AG04449 (cell line): ENCODE measurements around the gene AGT.

Source experiments
- CTCF ChIA-PET: fragments of 350-600 bp; formaldehyde crosslinking; extraction: SDS; loops from one replicate; lab custom pipeline; 2021; ENCODE audit warnings: antibody characterized with exemption; lab: Yijun Ruan, JAX
- POLR2A ChIA-PET: fragments of 400-600, 350-600 bp; formaldehyde crosslinking; extraction: SDS; loops from one replicate; lab custom pipeline; 2020; ENCODE audit warnings: antibody characterized with exemption, inconsistent platforms; lab: Yijun Ruan, JAX
- DNase-seq: peaks from one replicate; pipeline ENCODE4 v3.0.0-alpha.2; 2010; ENCODE audit warnings: low read depth, low spot score
- H3K4me3 ChIP-seq: 2 replicates; pipeline ENCODE4 v1.5.1; 2011; ENCODE audit warnings: low read depth, mild to moderate bottlenecking, control low read depth, low read length
- TF ChIP-seq, protein P1 (sequence below): IDR thresholded peaks from one replicate; pipeline ENCODE4 v1.5.1; 2011; ENCODE audit warnings: mild to moderate bottlenecking, moderate library complexity, low read length, control low read depth, inconsistent platforms; ENCODE audit not compliant: insufficient read depth; ENCODE audit errors: missing control alignments

AGT gene

DNA sequence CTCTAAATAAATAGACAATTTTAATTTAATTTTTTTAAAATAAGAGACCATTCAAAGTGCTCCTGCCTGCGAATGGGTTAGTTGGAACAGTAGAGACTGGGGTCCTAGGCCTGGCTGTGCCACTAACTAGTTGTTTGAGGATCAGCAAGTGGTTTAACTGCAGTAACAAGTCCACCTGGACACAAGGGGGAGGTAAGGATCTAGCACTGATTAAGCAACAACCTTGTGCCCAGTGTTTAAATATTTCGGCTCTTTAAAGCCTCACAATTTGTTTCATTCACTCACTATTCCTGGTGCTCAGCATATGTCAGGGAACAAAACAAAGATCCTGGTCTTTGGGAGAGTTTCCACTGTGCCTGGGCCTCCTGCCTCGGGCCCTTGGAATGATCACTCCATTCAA lies 1.6 kb upstream of the AGT start:
- CTCF ChIA-PET = no interaction called here
- POLR2A ChIA-PET = no interaction called here
- DNase-seq = no peak
- TF ChIP-seq, protein P1, sequence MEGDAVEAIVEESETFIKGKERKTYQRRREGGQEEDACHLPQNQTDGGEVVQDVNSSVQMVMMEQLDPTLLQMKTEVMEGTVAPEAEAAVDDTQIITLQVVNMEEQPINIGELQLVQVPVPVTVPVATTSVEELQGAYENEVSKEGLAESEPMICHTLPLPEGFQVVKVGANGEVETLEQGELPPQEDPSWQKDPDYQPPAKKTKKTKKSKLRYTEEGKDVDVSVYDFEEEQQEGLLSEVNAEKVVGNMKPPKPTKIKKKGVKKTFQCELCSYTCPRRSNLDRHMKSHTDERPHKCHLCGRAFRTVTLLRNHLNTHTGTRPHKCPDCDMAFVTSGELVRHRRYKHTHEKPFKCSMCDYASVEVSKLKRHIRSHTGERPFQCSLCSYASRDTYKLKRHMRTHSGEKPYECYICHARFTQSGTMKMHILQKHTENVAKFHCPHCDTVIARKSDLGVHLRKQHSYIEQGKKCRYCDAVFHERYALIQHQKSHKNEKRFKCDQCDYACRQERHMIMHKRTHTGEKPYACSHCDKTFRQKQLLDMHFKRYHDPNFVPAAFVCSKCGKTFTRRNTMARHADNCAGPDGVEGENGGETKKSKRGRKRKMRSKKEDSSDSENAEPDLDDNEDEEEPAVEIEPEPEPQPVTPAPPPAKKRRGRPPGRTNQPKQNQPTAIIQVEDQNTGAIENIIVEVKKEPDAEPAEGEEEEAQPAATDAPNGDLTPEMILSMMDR = no peak
- H3K4me3 ChIP-seq = no peak overlapping the region

DNA sequence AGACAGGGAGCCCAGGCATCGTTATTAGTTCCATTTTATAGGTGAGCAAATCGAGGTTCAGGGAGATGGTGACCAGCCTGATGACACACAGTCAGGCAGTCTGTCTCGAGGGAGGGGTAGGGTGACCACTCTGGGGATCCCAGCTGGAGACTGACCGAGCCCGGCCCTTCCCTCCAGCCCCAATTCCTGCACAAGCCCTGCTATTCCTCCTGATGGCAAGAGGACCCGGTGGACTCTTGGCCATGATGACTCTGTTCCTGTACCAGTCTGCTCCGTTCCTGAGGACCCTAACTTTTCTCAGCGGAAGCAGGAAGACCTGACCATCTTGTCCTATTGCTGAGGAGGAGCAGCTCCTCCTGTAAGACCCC lies 391 bp downstream of the AGT start:
- CTCF ChIA-PET = interaction anchor here (1.3 to 2.1 kb wide), 4 partner anchors 31 to 71 kb away, joined by 3 to 4 read pairs (median 3); partner anchors contain the start of gene COG2
- TF ChIP-seq, protein P1 = no peak
- H3K4me3 ChIP-seq = no peak overlapping the region
- no peak for DNase-seq
- POLR2A ChIA-PET = no interaction called here

DNA sequence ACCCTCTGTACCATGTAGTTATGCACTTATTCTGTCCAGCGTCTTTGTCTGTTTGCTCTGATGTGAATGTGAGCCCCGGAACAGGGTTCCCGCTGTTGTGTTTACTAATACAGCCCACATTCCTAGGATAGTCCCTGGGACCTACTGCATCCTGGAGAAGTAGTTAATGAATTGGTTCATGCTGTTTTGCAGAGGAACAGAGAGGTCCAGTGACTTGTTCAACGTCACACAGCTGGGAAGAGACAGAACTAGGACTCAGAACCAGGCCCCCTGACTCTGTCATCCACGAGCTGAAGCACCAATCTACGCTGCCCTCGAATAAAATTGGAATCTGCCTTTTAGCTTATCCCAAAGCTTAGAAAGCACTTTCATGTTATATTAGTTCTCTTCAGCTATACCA lies 784 bp downstream of the AGT start:
- DNase-seq = no peak
- TF ChIP-seq, protein P1 = no peak
- ChIA-PET POLR2A (no interaction called here), CTCF (interaction anchor here (1.3 to 2.1 kb wide), 4 partner anchors 32 to 71 kb away, joined by 3 to 4 read pairs (median 3); partner anchors contain the start of gene COG2)
- no peak overlapping the region for H3K4me3 ChIP-seq

DNA sequence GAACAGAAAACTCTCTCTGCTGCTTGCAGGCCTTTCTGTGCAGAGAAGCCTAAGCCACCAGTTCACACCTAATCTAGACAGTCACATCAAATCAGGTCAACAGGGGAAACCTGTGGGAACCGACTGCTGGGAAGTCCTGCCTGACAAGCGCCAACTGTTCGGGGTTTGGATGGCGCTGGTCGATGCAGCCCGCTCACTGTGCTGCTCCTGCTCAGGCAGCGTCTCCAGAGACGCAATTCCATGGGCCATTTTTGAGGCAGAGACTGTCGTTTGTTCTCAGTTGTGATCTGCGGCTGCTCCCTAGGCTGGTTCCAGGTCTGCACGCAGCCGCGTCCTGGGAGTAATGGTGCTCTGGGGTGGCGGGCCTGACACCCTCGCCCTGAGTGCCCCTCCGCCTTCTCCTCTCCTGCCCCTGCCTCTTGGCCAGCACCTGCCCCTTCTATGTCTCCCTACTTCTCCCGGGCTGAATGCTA lies 1.4 kb downstream of the AGT start:
- no peak for DNase-seq
- POLR2A ChIA-PET = no interaction called here
- CTCF ChIA-PET = interaction anchor here (2.1 kb wide), 1 partner anchor 60 kb away, joined by 4 read pairs; no protein-coding TSS in a partner anchor
- no peak overlapping the region for H3K4me3 ChIP-seq
- TF ChIP-seq, protein P1 = no peak

DNA sequence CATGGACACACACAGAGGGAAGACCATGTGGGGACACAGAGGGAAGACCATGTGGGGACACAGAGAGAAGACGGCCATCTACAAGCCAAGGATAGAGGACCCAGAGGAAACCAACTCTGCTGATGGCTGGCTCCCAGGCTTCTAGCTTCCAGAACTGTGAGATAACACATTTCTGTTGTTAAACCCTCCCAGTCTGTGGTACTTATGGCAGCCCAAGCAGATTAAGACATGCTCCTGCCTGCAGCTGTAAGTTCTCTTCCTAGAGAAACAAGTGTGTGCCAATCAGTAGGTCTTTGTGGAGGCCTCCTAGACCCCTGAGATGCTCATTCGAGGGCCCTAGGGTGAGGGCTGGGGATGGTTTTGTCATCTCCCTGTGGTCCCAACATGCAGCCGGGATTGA lies 2.7 kb downstream of the AGT start:
- no peak overlapping the region for H3K4me3 ChIP-seq
- CTCF ChIA-PET = interaction anchor here (1.0 kb wide), 1 partner anchor 42 kb away, joined by 3 read pairs; no protein-coding TSS in a partner anchor
- TF ChIP-seq, protein P1 = no peak
- POLR2A ChIA-PET = no interaction called here
- no peak for DNase-seq

DNA sequence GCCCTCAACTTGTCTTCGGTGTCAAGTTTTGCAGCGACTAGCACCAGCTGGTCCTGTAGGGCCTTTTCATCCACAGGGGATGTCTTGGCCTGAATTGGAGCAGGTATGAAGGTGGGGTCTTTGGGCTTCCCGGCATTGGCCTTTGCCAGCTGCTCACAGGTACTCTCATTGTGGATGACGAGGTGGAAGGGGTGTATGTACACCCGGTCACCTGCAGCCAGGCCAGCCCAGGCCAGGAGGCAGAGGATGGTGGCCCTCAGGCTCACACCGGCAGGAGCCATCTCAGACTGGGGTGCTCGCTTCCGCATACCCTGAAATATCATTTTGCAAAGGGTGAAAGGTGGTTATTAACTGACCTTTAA lies 3.4 kb downstream of the AGT start:
- H3K4me3 ChIP-seq = no peak overlapping the region
- TF ChIP-seq, protein P1 = no peak
- ChIA-PET CTCF (no interaction called here), POLR2A (interaction anchor here (0.6 kb wide), 1 partner anchor 657 kb away, joined by 3 read pairs; no protein-coding TSS in a partner anchor)
- no peak for DNase-seq
